ENCODE data around the gene TAOK2. TPM values are rescaled to one million over a fixed set of nuclear protein-coding genes. Genes with fewer than 3 reads are reported as not detected.

TAOK2 gene
- total RNA-seq, 6 experiments from 2014 or later = 15.8 to 19.6 (median 17.2) TPM

DNA sequence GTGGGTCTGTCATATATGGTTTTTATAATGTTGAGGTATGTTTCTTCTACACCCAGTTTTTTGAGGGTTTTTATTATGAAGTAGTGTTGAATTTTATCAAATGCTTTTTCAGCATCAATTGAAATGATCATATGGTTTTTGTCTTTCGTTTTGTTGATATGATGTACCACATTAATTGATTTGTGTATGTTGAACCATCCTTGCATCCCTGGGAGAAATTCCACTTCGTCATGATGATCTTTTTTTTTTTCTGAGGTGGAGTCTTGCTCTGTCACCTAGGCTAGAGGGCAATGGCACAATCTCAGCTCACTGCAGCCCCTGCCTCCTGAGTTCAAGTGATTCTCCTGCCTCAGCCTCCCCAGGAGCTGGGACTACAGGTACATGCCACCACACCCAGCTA, 25.8 kb upstream of the TAOK2 start:
- H3K36me3 ChIP-seq = no peaks in the 10 kb centered on the region
- H3K4me3 ChIP-seq = no peak overlapping the region
- H3K27ac ChIP-seq = no peak overlapping the region
- no peaks in the 10 kb centered on the region for H3K27me3 ChIP-seq
- TF ChIP-seq POLR2A (IDR thresholded peaks at IDR 0.05) = no peak
- TF ChIP-seq, protein P1, sequence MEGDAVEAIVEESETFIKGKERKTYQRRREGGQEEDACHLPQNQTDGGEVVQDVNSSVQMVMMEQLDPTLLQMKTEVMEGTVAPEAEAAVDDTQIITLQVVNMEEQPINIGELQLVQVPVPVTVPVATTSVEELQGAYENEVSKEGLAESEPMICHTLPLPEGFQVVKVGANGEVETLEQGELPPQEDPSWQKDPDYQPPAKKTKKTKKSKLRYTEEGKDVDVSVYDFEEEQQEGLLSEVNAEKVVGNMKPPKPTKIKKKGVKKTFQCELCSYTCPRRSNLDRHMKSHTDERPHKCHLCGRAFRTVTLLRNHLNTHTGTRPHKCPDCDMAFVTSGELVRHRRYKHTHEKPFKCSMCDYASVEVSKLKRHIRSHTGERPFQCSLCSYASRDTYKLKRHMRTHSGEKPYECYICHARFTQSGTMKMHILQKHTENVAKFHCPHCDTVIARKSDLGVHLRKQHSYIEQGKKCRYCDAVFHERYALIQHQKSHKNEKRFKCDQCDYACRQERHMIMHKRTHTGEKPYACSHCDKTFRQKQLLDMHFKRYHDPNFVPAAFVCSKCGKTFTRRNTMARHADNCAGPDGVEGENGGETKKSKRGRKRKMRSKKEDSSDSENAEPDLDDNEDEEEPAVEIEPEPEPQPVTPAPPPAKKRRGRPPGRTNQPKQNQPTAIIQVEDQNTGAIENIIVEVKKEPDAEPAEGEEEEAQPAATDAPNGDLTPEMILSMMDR (IDR thresholded peaks at IDR 0.05) = no peak
- intact Hi-C loops (cut with DNase I) = no loop called here
- no peaks in the 10 kb centered on the region for H3K4me1 ChIP-seq
- DNase-seq = no peak
- no peak for ATAC-seq
- no peaks in the 10 kb centered on the region for H3K9me3 ChIP-seq
- 57% methylated on average over 2 of the region's 2 CpGs for WGBS (ENCODE audit: insufficient coverage, low coverage, low lambda C conversion rate, missing lambda C conversion rate)

DNA sequence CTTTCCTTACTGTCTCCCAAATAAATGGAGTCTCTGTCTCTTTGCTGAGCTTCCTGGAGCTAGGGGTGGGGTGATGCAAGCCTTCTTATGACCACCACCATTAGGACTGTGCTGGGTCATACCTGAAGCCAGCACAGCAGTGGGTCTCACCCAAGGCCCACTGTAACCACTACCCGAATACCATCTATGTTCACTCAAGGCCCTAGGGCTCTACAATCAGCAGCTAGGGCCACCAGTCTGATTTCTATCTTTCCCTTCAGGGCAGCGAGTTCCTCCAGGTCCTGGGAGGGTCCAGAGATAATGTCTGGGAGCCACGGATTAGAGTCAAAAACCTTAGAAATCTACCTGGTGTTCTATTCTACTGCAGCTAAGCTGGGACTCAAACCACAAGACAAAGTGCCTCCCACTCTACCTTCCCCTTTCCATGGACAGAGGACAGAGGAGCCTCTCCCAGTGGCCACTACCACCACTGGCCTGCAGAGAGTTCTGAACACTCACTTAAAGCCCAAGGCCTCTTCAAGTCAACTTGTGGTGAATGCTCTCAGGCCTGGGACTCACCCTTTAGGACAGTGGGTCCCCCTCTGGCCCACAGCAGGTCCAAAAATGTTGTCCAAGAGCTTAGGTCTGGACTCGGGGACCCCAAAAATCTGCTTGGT, 22.7 kb upstream of the TAOK2 start:
- DNase-seq (no peak), ATAC-seq (no peak)
- intact Hi-C loops (cut with DNase I) = no loop called here
- TF ChIP-seq, protein P1 (IDR thresholded peaks at IDR 0.05) = no peak
- Histone ChIP-seq H3K27ac (no peak overlapping the region), H3K9me3 (no peaks in the 10 kb centered on the region), H3K4me1 (no peaks in the 10 kb centered on the region), H3K27me3 (no peaks in the 10 kb centered on the region), H3K36me3 (no peaks in the 10 kb centered on the region), H3K4me3 (no peak overlapping the region)
- 80% methylated on average over 2 of the region's 4 CpGs for whole genome bisulfite sequencing (ENCODE audit: insufficient coverage, low coverage, low lambda C conversion rate, missing lambda C conversion rate)

DNA sequence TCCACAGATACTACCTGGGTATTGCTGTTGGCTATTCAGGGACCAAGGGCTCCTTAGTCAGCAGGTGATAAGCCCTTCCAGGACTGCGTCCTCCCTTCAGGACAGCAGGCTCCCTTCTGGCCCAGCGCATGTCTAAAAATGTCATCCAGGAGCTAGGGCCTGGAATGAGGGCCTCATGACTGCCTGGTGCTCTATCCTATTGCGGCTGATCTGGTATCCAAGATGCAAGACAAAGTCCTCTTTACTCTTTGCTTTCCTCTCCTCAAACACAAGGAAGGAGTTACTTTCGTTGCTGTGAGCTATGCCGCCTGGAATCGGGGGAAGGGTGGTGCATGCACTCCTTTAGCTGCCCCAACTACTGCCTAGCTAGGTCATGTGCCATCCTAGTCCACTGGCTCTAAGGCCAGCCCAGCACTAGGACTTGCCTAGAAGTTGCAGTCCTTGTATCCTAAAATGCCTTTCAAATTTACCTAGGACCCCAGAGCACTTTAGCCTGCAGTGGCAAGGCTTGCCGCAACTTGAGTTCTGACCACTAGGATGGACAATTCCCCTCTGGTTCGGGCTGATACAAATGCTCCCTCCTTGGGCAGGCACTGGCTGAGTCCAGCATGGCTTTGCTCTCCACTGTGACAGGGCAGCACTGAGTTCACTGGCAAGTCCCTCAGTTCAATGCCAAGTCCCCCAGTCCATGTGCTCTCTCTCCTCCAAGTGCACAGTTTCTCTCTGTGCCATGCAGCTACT, 21.9 kb upstream of the TAOK2 start:
- DNase-seq (no peak), ATAC-seq (no peak)
- H3K36me3 ChIP-seq = no peaks in the 10 kb centered on the region
- TF ChIP-seq, protein P1 (IDR thresholded peaks at IDR 0.05) = no peak
- no peak for TF ChIP-seq POLR2A (IDR thresholded peaks at IDR 0.05)
- H3K27me3 ChIP-seq = no peaks in the 10 kb centered on the region
- 80% methylated on average over 5 of the region's 8 CpGs for WGBS (ENCODE audit: insufficient coverage, low coverage, low lambda C conversion rate, missing lambda C conversion rate)
- H3K27ac ChIP-seq = no peak overlapping the region
- H3K4me3 ChIP-seq = no peak overlapping the region
- intact Hi-C loops (cut with DNase I) = no loop called here
- H3K4me1 ChIP-seq = no peaks in the 10 kb centered on the region
- no peaks in the 10 kb centered on the region for H3K9me3 ChIP-seq

DNA sequence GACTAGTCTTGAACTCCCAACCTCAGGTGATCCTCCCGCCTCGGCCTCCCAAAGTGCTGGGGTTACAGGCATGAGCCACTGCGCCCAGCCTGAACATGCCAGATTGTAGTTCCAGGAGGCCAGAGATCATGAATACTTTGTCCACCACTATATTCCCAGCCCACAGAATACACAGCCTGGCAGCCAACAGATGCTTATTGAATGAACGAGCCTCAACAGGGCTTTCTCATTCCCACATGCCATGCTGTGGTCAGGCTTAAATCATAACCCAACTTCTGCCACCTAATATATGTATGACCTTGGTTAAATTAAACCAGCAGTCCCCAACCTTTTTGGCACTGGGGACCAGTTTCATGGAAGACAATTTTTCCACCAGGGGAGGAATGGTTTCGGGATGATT, 14.9 kb upstream of the TAOK2 start:
- Histone ChIP-seq H3K9me3 (no peaks in the 10 kb centered on the region), H3K27me3 (no peaks in the 10 kb centered on the region), H3K36me3 (no peaks in the 10 kb centered on the region), H3K4me1 (peaks cover 0 to 16% (median 1%) of the 10 kb centered on the region in 4 donors), H3K27ac (no peak overlapping the region), H3K4me3 (no peak overlapping the region)
- no peak for ATAC-seq
- DNase-seq = no peak
- WGBS (ENCODE audit: insufficient coverage, low coverage, low lambda C conversion rate, missing lambda C conversion rate) = 83% methylated on average over 4 of the region's 5 CpGs
- TF ChIP-seq, protein P1 (IDR thresholded peaks at IDR 0.05) = no peak
- intact Hi-C loops (cut with DNase I) = no loop called here

All from right lobe of liver (tissue), 6 donors.